Endothelial cell (in vitro differentiated cells): ENCODE data around the gene HDAC6. TPM values are rescaled to one million over a fixed set of nuclear protein-coding genes. Genes with fewer than 3 reads are reported as not detected.
A peak's percentile ranks its signal among the peaks of the same experiment; 100 is the strongest.
"Not testable (repeated sequence)": the region's sequence is repeated elsewhere in the genome, so short reads cannot be mapped to it uniquely, and the experiment has no call there.

ENCODE experiments used
- DNase-seq: peaks from one replicate; pipeline ENCODE4 v3.0.0; 2021; ENCODE audit warnings: low spot score
- H3K27ac Mint-ChIP-seq: one replicate; pipeline ENCODE4 v1.8.0; 2021; ENCODE audit warnings: mixed read lengths, inconsistent platforms; ENCODE audit not compliant: unreplicated experiment
- H3K27me3 Mint-ChIP-seq: one replicate; pipeline ENCODE4 v1.8.0; 2021; ENCODE audit warnings: mild to moderate bottlenecking, moderate library complexity, mixed read lengths, inconsistent platforms; ENCODE audit not compliant: unreplicated experiment
- H3K36me3 Mint-ChIP-seq: one replicate; pipeline ENCODE4 v1.8.0; 2021; ENCODE audit warnings: mild to moderate bottlenecking, low read depth, mixed read lengths, inconsistent platforms; ENCODE audit not compliant: unreplicated experiment
- H3K4me1 Mint-ChIP-seq: one replicate; pipeline ENCODE4 v1.8.0; 2021; ENCODE audit warnings: mild to moderate bottlenecking, mixed read lengths, inconsistent platforms; ENCODE audit not compliant: unreplicated experiment
- H3K4me3 Mint-ChIP-seq: one replicate; pipeline ENCODE4 v1.8.0; 2021; ENCODE audit warnings: mild to moderate bottlenecking, mixed read lengths, inconsistent platforms; ENCODE audit not compliant: unreplicated experiment
- H3K9me3 Mint-ChIP-seq: one replicate; pipeline ENCODE4 v1.8.0; 2021; ENCODE audit warnings: mixed read lengths, inconsistent platforms; ENCODE audit not compliant: unreplicated experiment
- CTCF ChIP-seq: fragments of 200-600 bp; sonication (generic); IDR thresholded peaks from one replicate; pipeline ENCODE4 v1.5.0; 2021; ENCODE audit warnings: antibody characterized with exemption; ENCODE audit not compliant: unreplicated experiment
- total RNA-seq: library from RNA; stranded (reverse); fragmentation: NEBNext Ultra II Directional; extraction: Animal tissue kit (Norgen Biotek cat#: 25700); gene quantifications from one replicate; pipeline ENCODE4 v1.2.1, GENCODE V29; 2021; ENCODE audit not compliant: unreplicated experiment

The HDAC6 gene
- total RNA-seq, 1 donor from 2014 or later, result 122 TPM

GRCh38 chrX:48834383-48834709 lies 32.5 kb downstream of the HDAC6 start:
- Mint-ChIP-seq H3K36me3 (peaks cover 6% of the 10 kb centered on the region), H3K4me3 (peak overlapping the region; percentile 92), H3K27me3 (peaks cover 16% of the 10 kb centered on the region), H3K27ac (peak overlapping the region; percentile 48), H3K9me3 (no peaks in the 10 kb centered on the region), H3K4me1 (peaks cover 13% of the 10 kb centered on the region)
- no peak for DNase-seq
- TF ChIP-seq CTCF, result no peak

GRCh38 chrX:48835524-48836329 lies 33.9 kb downstream of the HDAC6 start, which contains the start of gene PCSK1N:
Gene PCSK1N (minus strand): TSS chrX:48835610. CDS start chrX:48835532, 78 bp downstream.
- Mint-ChIP-seq H3K27me3 (peaks cover 14% of the 10 kb centered on the region), H3K4me3 (peak within 1 kb of the TSS; percentile 92), H3K4me1 (peaks cover 13% of the 10 kb centered on the region), H3K9me3 (no peaks in the 10 kb centered on the region), H3K27ac (peak within 1 kb of the TSS; percentile 48), H3K36me3 (peaks cover 6% of the 10 kb centered on the region)
- DNase-seq, result no peak
- TF ChIP-seq CTCF, result no peak

GRCh38 chrX:48839686-48840085 lies 37.8 kb downstream of the HDAC6 start:
- peaks cover 5% of the 10 kb centered on the region for H3K4me1 Mint-ChIP-seq
- peaks cover 1% of the 10 kb centered on the region for H3K36me3 Mint-ChIP-seq
- peaks cover 6% of the 10 kb centered on the region for H3K27me3 Mint-ChIP-seq
- no peak overlapping the region for H3K4me3 Mint-ChIP-seq
- no peak for DNase-seq
- no peak for TF ChIP-seq CTCF
- H3K27ac Mint-ChIP-seq, result no peak overlapping the region
- no peaks in the 10 kb centered on the region for H3K9me3 Mint-ChIP-seq

- no peaks in the 10 kb centered on the region for H3K27me3 Mint-ChIP-seq
- no peak for DNase-seq
- no peaks in the 10 kb centered on the region for H3K36me3 Mint-ChIP-seq
- no peaks in the 10 kb centered on the region for H3K9me3 Mint-ChIP-seq
- no peak overlapping the region for H3K4me3 Mint-ChIP-seq
- no peaks in the 10 kb centered on the region for H3K4me1 Mint-ChIP-seq
- no peak for TF ChIP-seq CTCF
- H3K27ac Mint-ChIP-seq, result no peak overlapping the region
Measured at GRCh38 chrX:48848847-48849246, 47.0 kb downstream of the HDAC6 start.

- Mint-ChIP-seq H3K27ac (no peak overlapping the region), H3K9me3 (no peaks in the 10 kb centered on the region)
Measured at GRCh38 chrX:48852857-48853256, 51.0 kb downstream of the HDAC6 start.

GRCh38 chrX:48853494-48853893 lies 51.6 kb downstream of the HDAC6 start:
- not testable (repeated sequence) for H3K9me3 Mint-ChIP-seq, H3K4me3 Mint-ChIP-seq, DNase-seq, H3K27ac Mint-ChIP-seq, H3K27me3 Mint-ChIP-seq, H3K36me3 Mint-ChIP-seq
- peaks cover 11% of the 10 kb centered on the region for H3K4me1 Mint-ChIP-seq

More at GRCh38 chrX:48852857-48853256, 51.0 kb downstream of the HDAC6 start:
- Mint-ChIP-seq H3K4me3 (no peak overlapping the region), H3K4me1 (peaks cover 11% of the 10 kb centered on the region), H3K36me3 (no peaks in the 10 kb centered on the region), H3K27me3 (no peaks in the 10 kb centered on the region)
- DNase-seq, result no peak
- TF ChIP-seq CTCF, result no peak

GRCh38 chrX:48854121-48854804 lies 52.4 kb downstream of the HDAC6 start:
- not testable (repeated sequence) for H3K9me3 Mint-ChIP-seq, H3K27ac Mint-ChIP-seq, H3K27me3 Mint-ChIP-seq, H3K36me3 Mint-ChIP-seq, DNase-seq, H3K4me3 Mint-ChIP-seq
- peaks cover 11% of the 10 kb centered on the region for H3K4me1 Mint-ChIP-seq
